Testis (tissue), 2 donors: ENCODE measurements around the gene PTPMT1.

Source experiments
- CTCF ChIP-seq, 3 experiments: fragments of 450-650 bp in 2 of 3; fragments of 200-600 bp in 1 of 3; sonication (generic) in 1 of 3; IDR thresholded peaks; one replicate each; pipeline ENCODE4 v1.5.1; 2016 to 2019; ENCODE audit warnings: antibody characterized with exemption in 3 of 3, mild to moderate bottlenecking in 2 of 3, moderate library complexity in 1 of 3
- POLR2A ChIP-seq: fragments of 450-650 bp; IDR thresholded peaks from one replicate; pipeline ENCODE4 v1.6.1; 2017; ENCODE audit warnings: antibody characterized with exemption, mild to moderate bottlenecking, moderate library complexity

- TF ChIP-seq CTCF (IDR thresholded peaks at IDR 0.05): no peak
- no peak for TF ChIP-seq POLR2A
These were observed 14.3 kb upstream of the PTPMT1 start for GRCh38 chr11:47551086-47551485.
